Right kidney (tissue), 1 donor: Measurements from ENCODE around the gene OGT.

Source experiments
- DNase-seq: peaks from one replicate; pipeline ENCODE4 v3.0.0-alpha.2; 2016

Gene OGT

DNA sequence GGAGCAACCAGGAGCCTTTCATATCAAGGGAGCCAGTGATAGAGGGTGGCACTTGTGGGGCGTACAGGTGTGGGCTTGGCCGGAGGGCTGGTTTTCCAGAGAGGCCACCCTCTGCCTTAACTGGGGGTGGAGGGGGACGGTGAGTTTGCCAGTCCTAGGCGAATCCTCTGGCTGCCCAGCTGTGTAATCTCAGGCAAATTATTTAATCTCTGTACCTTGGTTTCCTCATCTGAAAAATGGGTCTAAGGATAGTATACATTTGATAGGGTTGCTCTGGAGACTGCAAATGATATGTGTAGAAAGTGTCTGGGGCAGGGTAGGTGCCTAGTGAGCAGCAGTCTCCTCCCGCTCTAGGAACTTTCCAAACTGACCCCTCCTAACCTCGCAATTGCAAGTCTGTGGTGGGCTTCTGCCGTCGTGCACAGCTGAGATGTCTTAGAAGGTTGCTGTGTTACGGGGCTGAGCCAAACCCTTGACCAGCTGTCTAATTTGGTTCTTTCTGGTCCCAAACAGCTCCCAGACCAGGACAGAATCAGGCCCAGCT lies 89.2 kb downstream of the OGT start:
- DNase-seq, result no peak

DNA sequence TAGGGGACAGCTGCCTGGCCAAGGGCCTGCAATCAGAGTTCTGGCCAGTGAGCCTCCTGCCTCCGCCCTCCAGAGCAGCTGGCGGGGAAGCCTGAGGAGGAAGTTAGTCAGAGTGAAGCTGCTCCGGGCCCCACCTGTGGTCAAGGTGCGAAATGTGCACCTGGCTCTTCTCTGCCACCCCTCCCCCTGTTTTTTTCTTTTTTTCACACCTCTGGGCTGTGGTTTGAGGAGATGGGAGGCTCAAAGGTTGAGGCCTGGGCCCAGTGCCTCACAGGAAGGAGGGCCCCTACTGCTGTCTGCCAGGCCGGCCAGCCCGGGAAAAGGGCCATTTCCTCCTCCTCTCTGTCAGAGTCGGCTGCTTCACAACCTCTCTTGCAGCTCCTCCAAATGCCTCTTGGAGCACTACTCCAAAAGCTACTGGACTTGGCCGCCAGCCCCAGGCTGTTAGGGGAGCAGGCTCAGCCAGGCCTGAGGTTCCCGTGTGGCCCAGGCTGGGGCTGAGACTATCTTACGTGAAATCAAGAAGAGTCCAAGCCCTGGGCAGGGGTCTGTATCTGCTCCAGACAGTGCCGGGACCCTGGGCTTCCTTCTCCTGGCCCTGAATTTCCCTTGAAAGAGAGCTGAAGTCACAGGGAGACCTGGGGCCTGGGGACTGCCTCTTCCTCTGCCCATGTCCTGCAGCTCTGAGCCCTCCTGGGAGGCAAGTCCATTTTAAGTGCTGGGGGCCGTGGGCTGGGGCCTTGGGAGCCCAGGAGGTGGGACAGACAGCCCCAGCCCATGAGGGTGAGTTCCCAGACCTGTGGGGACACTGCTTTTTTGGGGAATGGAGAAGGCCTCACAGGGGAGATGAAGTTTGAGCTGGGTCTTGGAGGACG lies 89.9 kb downstream of the OGT start:
- peak; percentile 28 for DNase-seq

DNA sequence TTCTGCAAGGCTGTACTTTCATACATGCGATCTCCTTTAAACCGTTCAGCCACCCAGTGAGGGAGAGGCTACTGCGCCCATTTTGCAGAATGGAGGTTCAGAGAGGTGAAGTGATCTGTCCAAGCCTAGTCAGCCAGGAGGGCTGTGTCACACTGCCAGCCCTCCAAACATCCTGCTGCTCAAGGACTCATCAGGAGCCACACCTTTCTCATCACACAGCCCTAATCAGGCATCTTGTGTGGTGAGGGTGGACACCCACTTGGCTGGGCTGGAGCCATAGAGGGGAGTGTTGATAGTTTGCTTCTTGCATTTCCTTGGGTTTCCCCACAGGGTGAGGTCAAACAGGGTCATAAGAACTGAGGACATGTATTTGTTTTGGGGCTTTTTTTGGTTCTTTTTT lies 90.8 kb downstream of the OGT start:
- DNase-seq, result no peak

DNA sequence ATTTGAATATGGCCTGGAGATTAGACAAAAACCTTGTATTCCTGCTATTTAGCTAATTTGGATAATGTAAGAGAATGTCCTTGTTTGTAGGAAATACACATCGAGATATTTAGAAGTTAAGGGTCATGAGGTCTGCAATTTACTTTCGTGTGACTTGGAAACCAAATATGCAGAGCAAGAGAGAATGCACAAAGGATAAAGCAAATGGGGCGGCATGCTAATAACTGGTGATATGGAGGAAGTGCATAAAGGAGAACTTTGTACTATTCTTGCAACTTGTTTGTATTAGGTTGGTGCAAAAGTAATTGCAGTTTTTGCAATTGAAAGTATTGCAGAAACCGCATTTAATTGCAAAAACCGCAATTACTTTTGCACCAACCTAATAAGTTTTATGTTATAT lies 92.6 kb downstream of the OGT start:
- no peak for DNase-seq
